B cell (primary cell): Measurements from ENCODE around the gene MAEA. TPM values are rescaled to one million over a fixed set of nuclear protein-coding genes. Genes with fewer than 3 reads are reported as not detected.

Experiments used
- ATAC-seq: fragments of 200-7000 bp; cut with Tn5 transposase; one replicate; pipeline ENCODE4 v1.10.0; 2021; ENCODE audit warnings: low read depth, mild to moderate bottlenecking, moderate number of reproducible peaks, moderate library complexity
- CTCF ChIA-PET: fragments of 350-600 bp; sonication (Branson Sonifier 250); formaldehyde crosslinking; loops from one replicate; lab custom pipeline; 2021; ENCODE audit warnings: antibody characterized with exemption, inconsistent platforms; lab: Charles Lee
- POLR2A ChIA-PET: fragments of 350-600 bp; sonication (Branson Sonifier 250); formaldehyde crosslinking; loops from one replicate; lab custom pipeline; 2021; ENCODE audit warnings: antibody characterized with exemption; lab: Charles Lee
- DNase-seq: peaks from one replicate; pipeline ENCODE4 v3.0.0; 2013
- H2AFZ ChIP-seq: 2 replicates; pipeline ENCODE4 v1.6.1; 2012; ENCODE audit warnings: mild to moderate bottlenecking, low read depth, low read length; ENCODE audit not compliant: insufficient read depth, poor library complexity, severe bottlenecking
- H3K27ac ChIP-seq, 2 donors: 1 replicate in 1 of 2; 2 replicates in 1 of 2; pipeline ENCODE4 v1.5.1; 2012 to 2013; ENCODE audit warnings: low read length in 2 of 2, mild to moderate bottlenecking in 2 of 2, moderate library complexity in 1 of 2
- H3K27me3 ChIP-seq, 4 experiments: fragments of 200-600 bp in 1 of 4; sonication (generic) in 1 of 4; replicated peaks in 1 of 4; 1 replicate in 2 of 4; 2 replicates in 2 of 4; pipeline versions ENCODE4 v1.6.1 to v1.7.0; 2013 to 2016; ENCODE audit warnings: low read length in 3 of 4, mild to moderate bottlenecking in 2 of 4, mixed read lengths in 1 of 4, moderate library complexity in 1 of 4; ENCODE audit not compliant: insufficient read depth in 4 of 4, control insufficient read depth in 3 of 4; ENCODE audit errors: control extremely low read depth in 1 of 4
- H3K36me3 ChIP-seq, 2 experiments: replicated peaks in 1 of 2; 1 replicate in 1 of 2; 2 replicates in 1 of 2; pipeline versions ENCODE4 v1.6.1 to v1.7.1; 2013; ENCODE audit warnings: low read length in 1 of 2; ENCODE audit not compliant: insufficient read depth in 2 of 2, control insufficient read depth in 1 of 2; ENCODE audit errors: control extremely low read depth in 1 of 2, extremely low read depth in 1 of 2
- H3K4me1 ChIP-seq, 2 donors: fragments of 200-600 bp in 1 of 2; sonication (generic) in 1 of 2; 1 replicate in 1 of 2; 2 replicates in 1 of 2; pipeline versions ENCODE4 v1.5.1 to v1.6.1; 2013 to 2017; ENCODE audit warnings: low read length in 2 of 2; ENCODE audit not compliant: control insufficient read depth in 2 of 2, insufficient read depth in 2 of 2
- H3K4me2 ChIP-seq: replicated peaks from 2 replicates; pipeline ENCODE3; 2012; ENCODE audit warnings: mild to moderate bottlenecking, low read depth, low read length; ENCODE audit not compliant: poor library complexity, severe bottlenecking
- H3K4me3 ChIP-seq, 5 experiments: fragments of 200-600 bp in 1 of 5; sonication (generic) in 1 of 5; 1 replicate in 3 of 5; 2 replicates in 2 of 5; pipeline versions ENCODE4 v1.5.1 to v1.7.0; 2011 to 2016; ENCODE audit warnings: low read length in 4 of 5, mild to moderate bottlenecking in 4 of 5, low read depth in 2 of 5, control low read depth in 1 of 5, moderate library complexity in 1 of 5; ENCODE audit not compliant: insufficient read depth in 1 of 5; ENCODE audit errors: control extremely low read depth in 1 of 5, extremely low read depth in 1 of 5
- H3K79me2 ChIP-seq: fragments of 200-600 bp; sonication (generic); one replicate; pipeline ENCODE4 v1.6.0; 2016; ENCODE audit warnings: low read length; ENCODE audit not compliant: control insufficient read depth, insufficient read depth
- H3K9ac ChIP-seq: fragments of 200-600 bp; sonication (generic); 2 replicates; pipeline ENCODE4 v1.6.1; 2017; ENCODE audit warnings: mild to moderate bottlenecking, low read length, moderate library complexity
- H3K9me3 ChIP-seq, 3 donors: one replicate each; pipeline versions ENCODE4 v1.6.1 to v1.7.1; 2013; ENCODE audit warnings: low read length in 2 of 3; ENCODE audit not compliant: control insufficient read depth in 2 of 3, insufficient read depth in 1 of 3; ENCODE audit errors: control extremely low read depth in 1 of 3
- H4K20me1 ChIP-seq: 2 replicates; pipeline ENCODE4 v1.6.0; 2012; ENCODE audit warnings: mild to moderate bottlenecking, low read length; ENCODE audit not compliant: insufficient read depth, control insufficient read depth, poor library complexity, severe bottlenecking
- H3K27ac Mint-ChIP-seq: one replicate; pipeline ENCODE4 v1.8.0; 2021; ENCODE audit warnings: mixed read lengths
- H3K27me3 Mint-ChIP-seq: one replicate; pipeline ENCODE4 v1.8.0; 2021; ENCODE audit warnings: mixed read lengths
- H3K4me1 Mint-ChIP-seq: one replicate; pipeline ENCODE4 v1.8.0; 2021; ENCODE audit warnings: mixed read lengths
- H3K4me3 Mint-ChIP-seq: one replicate; pipeline ENCODE4 v1.8.0; 2021; ENCODE audit warnings: mixed read lengths
- H3K9me3 Mint-ChIP-seq: one replicate; pipeline ENCODE4 v1.8.0; 2022; ENCODE audit warnings: mixed read lengths; ENCODE audit not compliant: insufficient read depth
- EZH2 ChIP-seq: IDR thresholded peaks from 2 replicates; pipeline ENCODE4 v1.6.1; 2012; ENCODE audit warnings: borderline replicate concordance, low read depth, mild to moderate bottlenecking, moderate library complexity, low read length; ENCODE audit not compliant: insufficient read depth, poor library complexity, severe bottlenecking
- WGBS: methylation state at CpG from one replicate; pipeline ENCODE4 v1.1.5; 2013; ENCODE audit warnings: missing lambda C conversion rate; ENCODE audit not compliant: insufficient coverage; 5-methylcytosine and 5-hydroxymethylcytosine counted together
- intact Hi-C: fragments of 100-400 bp; cut with micrococcal nuclease; formaldehyde crosslinking; loops from one replicate; pipeline ENCODE4 v1.10.0; 2022
- polyA plus RNA-seq: library from polyadenylated mRNA; depleted of rRNA; stranded (reverse); fragments of >200 nt; gene quantifications from 2 replicates; pipeline ENCODE4 v1.2.3, GENCODE V29; 2012
- total RNA-seq, 2 donors: library from RNA; stranded (reverse); fragments of 120-200 nt in 1 of 2; gene quantifications; 1 replicate in 1 of 2; 2 replicates in 1 of 2; pipeline versions ENCODE4 v1.2.3 to v1.2.4, GENCODE V29; 2013 to 2022
- TF ChIP-seq, protein P1 (sequence below): fragments of 200-600 bp; IDR thresholded peaks from one replicate; pipeline ENCODE4 v1.8.0; 2022; ENCODE audit warnings: antibody characterized with exemption, mild to moderate bottlenecking

Gene MAEA
- total and polyA plus RNA-seq, 2 donors (not counting 1 experiment from before 2014, with no cell fraction given) = 106 to 107 TPM

DNA sequence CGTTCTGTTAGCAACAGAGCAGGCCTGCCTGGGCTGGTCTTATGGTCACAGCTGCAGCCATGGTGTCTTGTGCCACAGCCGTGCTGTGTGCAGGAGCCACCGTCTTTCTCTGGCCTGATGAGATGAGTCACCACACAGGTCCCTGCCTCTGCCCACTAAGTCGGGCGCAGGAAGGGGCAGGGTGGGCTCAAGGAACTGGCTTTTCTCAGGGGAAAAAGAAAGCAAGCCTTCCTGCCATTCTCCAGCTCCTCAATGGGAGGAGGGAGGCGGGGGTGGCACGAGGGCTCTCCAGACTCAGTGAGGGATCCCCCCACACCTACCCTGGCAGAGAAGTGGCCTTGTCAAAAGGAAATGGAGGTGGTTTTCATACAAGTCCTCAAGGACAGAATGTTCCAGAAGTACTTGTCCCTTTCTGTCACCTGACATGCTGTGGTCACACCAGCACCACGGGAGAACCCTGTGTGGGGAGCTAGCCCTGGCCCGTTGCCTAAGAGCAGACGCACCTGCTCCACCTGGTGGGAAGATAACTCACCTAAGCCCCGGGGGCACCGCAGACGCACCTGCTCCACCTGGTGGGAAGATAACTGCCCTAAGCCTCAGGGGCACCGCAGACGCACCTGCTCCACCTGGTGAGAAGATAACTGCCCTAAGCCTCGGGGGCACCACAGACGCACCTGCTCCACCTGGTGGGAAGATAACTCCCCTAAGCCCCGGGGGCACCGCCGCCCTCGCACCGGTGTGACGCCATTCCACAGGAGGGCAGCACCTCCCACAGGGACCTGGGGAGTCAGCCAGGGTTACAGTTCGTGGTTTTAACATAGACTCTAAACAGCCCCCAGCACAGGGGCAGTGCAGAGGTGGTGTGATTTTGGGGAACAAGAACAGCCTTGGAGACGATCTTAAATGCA, 75.8 kb downstream of the MAEA start:
- no peaks in the 10 kb centered on the region for H4K20me1 ChIP-seq
- Mint-ChIP-seq H3K4me3 (no peak overlapping the region), H3K27me3 (no peaks in the 10 kb centered on the region), H3K9me3 (no peaks in the 10 kb centered on the region), H3K4me1 (no peaks in the 10 kb centered on the region), H3K27ac (no peak overlapping the region)
- no peak for DNase-seq
- 68% methylated on average over 16 of the region's 25 CpGs for WGBS
- no peak for ATAC-seq
- H3K4me2 ChIP-seq = no peak overlapping the region
- peaks cover 0 to 7% of the 10 kb centered on the region in 2 experiments for H3K36me3 ChIP-seq
- no peak overlapping the region for H3K9ac ChIP-seq
- no peaks in the 10 kb centered on the region for H3K27me3 ChIP-seq
- no peaks in the 10 kb centered on the region for H3K79me2 ChIP-seq
- no peak overlapping the region for H3K27ac ChIP-seq
- H3K4me3 ChIP-seq = no peak overlapping the region
- POLR2A ChIA-PET = no interaction called here
- H3K9me3 ChIP-seq = no peaks in the 10 kb centered on the region
- H3K4me1 ChIP-seq = no peaks in the 10 kb centered on the region
- no peak for TF ChIP-seq EZH2
- intact Hi-C loops = no loop called here
- CTCF ChIA-PET = interaction anchor here (2.4 kb wide), 1 partner anchor 10 kb away, joined by 9 read pairs; no protein-coding TSS in a partner anchor
- H2AFZ ChIP-seq = no peak overlapping the region

DNA sequence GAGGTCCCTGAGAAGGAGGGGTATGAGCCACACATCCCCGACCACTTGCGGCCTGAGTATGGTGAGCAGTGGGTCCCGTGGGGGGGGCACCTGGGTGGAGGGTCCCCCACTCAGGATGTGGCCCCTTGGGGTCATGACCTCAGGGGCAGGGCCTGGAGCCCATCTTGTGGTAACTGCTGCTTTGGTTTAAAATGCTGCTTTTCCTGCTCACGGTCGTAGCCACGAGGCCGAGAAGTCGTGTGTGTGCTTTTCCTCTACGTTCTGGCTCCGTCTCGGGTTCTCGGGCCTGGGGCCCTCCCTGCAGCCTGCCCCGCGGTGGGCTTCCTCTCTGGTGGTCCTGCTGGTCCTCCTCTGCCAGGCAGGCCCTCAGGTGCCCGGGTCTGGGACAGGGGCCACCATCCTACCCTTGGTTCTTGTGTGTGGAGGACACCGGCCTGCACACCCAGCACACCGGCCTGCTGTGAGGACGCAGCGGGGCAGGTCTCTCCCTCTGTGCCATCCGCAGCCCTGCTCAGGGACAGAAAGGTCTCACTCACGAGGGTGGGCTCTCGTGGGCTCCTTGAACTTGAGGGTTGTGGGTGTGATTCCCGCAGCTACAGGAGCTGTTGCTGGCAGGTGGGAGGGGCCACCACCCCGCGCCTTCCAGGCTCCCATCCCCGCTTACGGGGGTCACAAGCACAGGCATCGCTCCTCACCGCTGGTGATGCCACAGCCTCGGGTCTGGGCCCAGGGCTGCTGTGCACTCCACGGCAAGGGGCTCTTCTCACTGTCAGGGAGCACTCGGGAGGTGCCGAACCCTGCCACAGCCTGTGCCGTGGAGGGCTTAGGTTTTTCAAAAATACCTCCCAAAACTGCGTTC, 76.9 kb downstream of the MAEA start:
- Histone ChIP-seq H3K36me3 (peaks cover 0 to 7% of the 10 kb centered on the region in 2 experiments), H4K20me1 (no peaks in the 10 kb centered on the region), H3K27me3 (no peaks in the 10 kb centered on the region), H3K79me2 (no peaks in the 10 kb centered on the region), H3K4me1 (no peaks in the 10 kb centered on the region), H3K4me2 (no peak overlapping the region), H3K4me3 (no peak overlapping the region), H2AFZ (no peak overlapping the region), H3K9ac (no peak overlapping the region), H3K27ac (no peak overlapping the region), H3K9me3 (no peaks in the 10 kb centered on the region)
- POLR2A ChIA-PET = no interaction called here
- intact Hi-C loops = no loop called here
- 95% methylated on average over 35 of the region's 35 CpGs for WGBS
- CTCF ChIA-PET = interaction anchor here (2.4 kb wide), 1 partner anchor 11 kb away, joined by 9 read pairs; no protein-coding TSS in a partner anchor
- H3K4me1 Mint-ChIP-seq = no peaks in the 10 kb centered on the region
- TF ChIP-seq, protein P1, sequence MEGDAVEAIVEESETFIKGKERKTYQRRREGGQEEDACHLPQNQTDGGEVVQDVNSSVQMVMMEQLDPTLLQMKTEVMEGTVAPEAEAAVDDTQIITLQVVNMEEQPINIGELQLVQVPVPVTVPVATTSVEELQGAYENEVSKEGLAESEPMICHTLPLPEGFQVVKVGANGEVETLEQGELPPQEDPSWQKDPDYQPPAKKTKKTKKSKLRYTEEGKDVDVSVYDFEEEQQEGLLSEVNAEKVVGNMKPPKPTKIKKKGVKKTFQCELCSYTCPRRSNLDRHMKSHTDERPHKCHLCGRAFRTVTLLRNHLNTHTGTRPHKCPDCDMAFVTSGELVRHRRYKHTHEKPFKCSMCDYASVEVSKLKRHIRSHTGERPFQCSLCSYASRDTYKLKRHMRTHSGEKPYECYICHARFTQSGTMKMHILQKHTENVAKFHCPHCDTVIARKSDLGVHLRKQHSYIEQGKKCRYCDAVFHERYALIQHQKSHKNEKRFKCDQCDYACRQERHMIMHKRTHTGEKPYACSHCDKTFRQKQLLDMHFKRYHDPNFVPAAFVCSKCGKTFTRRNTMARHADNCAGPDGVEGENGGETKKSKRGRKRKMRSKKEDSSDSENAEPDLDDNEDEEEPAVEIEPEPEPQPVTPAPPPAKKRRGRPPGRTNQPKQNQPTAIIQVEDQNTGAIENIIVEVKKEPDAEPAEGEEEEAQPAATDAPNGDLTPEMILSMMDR = no peak
- TF ChIP-seq EZH2 = no peak
- ATAC-seq (no peak), DNase-seq (no peak)
- H3K4me3 Mint-ChIP-seq = no peak overlapping the region
- H3K27ac Mint-ChIP-seq = no peak overlapping the region
- H3K9me3 Mint-ChIP-seq = no peaks in the 10 kb centered on the region
- H3K27me3 Mint-ChIP-seq = no peaks in the 10 kb centered on the region
